T follicular helper cell (primary cell): ENCODE results near the gene NEURL3.
A peak's percentile ranks its signal among the peaks of the same experiment; 100 is the strongest.
"Not testable (repeated sequence)": the region's sequence is repeated elsewhere in the genome, so short reads cannot be mapped to it uniquely, and the experiment has no call there.

Experiments used
- DNase-seq: peaks from one replicate; pipeline ENCODE4 v3.0.0-alpha.2; 2020; ENCODE audit warnings: low read depth

Gene NEURL3

DNA sequence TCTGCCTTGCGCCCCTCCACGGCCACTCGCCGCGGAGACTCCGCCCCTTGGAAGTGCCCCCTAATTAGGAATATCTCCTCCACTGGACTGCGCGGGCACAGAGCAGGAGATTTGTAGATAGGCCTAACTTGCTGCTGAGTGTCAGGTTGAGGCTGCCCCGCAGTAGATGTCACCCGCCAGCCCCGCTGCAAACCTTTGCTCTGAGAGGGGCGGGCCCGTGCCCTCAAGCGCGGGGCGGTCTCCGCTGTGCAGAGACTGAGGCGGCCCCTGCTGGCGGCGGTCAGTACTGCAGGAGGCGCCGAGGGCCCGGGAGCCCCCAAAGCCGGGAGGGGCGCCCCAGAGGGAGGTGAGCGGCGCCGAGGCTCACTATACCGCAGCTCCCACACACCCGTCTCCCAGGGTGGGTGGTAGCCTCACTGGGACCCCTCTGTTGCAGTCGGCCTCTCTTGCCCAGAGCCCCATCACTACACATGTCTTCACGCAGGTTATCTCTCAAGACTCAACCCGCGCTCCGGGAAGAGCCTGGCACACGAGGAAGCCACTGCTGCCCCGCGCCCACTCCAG is 2.9 kb upstream of the NEURL3 start:
- peak; percentile 81 for DNase-seq

DNA sequence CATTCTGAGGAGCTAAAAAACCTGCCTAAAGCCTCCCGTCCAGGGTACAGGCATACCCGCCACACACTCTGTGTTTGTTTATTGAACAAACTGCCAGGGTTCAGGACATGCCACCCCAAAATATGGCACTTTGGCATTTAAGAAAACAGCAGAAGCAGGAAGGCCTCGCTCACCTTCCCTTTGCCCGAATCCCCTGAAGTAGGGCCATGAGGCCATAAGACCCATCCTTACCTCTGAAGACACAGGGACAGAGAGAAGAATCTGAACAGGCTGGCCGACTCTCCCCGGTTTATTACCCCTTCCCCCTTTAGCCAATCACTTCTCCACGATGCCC is 1.7 kb upstream of the NEURL3 start:
- no peak for DNase-seq

DNA sequence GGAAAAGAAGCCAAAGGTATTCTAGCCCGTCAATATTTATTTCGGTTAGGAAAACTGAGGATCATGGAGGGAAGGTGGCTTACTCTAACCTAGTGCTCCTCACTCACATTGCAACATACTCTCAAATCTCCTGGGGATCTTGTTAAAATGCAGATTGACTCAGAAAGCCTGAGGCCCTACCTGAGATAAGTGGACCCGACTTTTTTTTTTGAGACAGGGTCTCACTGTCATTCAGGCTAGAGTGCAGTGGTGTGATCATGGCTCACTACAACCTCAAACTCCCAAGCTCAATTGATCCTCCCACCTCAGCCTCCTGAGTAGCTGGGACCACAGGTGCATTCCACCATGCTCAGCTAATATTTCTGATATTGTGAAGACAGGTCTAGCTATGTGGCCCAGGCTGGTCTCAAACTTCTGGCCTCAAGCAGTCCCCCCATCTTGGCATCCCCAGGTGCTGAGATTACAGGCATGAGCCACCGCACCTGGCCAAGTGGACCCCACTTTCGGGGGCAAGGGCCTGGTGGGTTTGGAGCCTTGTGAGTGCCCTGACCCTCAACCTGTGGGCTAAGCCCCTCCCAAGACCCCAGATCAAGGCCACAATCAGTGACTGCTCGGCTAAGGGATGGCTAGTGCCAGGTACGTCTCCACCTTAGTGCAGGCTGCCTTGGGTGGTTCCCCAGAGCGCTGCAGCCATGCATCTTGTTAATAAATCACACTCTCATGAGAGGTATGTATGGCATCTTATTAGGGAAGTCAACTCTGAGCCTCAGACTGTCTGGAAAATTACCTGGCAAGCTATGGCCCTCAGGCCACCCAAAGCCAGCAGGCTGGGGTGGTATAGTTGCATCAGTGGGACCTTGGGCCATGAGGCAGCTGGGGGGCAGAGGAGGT is 1.1 kb upstream of the NEURL3 start:
- no peak for DNase-seq

DNA sequence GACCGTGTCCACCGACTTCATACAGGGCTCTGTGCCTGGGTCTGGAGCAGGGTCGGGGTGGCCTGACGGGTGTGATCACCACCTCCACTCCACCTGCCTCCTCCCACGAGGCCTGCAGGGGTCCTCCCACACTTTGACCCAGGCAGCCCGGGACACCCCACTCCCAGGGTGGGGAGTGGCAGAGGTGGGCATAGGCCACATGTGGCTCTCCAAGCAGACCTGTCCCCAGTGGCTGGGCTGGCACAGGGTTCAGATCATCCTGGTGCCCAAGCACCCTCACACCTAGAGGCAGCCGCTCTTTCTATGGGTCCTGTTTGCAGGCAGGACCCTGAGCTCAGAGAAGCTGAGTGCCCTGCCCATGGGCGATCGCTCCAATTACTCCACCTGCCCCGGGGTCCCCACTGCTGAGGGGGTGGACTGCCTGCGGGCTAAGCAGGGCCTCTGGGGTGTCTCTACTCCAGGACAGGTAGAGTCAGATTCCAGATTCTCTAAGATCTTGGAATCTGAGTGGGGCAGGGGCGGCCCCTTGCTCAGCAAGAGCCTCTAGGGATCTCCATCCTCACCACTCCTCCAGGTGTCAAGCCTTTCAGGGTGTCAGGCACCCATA is 1.4 kb downstream of the NEURL3 start:
- no peak for DNase-seq

DNA sequence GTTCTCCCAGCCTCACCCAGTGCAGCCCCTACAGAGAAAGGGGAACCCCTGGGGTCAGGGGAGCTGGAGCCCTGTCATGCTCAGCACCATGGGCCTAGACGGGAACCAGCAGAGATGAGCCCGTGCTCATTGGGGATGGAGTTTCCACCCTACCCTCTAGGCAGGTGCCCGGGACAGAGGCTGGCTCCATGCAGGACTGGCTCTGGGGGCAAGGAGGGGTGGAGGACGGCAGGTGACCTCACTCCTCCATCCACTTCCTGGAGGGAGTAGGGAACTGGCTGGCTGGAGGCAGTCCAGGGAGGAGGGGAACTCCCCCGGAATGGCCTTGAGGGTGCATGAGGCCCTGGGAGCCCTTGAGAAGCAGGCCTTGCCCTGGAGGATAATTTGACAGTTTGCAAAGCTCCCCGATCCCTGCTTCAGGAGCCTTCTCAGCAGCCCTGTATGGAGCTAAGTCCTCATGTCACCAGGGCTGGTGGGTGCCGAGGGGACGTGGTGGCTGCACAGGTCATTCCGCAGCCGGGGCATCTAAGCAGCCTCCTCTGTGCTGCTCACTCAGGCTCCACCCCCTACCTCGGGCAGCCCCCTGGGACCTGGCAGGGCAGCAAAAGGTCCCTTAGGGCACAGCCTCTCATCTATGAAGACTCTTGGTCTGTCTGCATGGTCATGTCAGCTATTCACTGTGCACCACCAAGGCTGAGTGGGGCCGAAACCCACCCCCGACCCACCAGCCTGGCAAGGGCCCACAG is 2.1 kb downstream of the NEURL3 start:
- DNase-seq: no peak

DNA sequence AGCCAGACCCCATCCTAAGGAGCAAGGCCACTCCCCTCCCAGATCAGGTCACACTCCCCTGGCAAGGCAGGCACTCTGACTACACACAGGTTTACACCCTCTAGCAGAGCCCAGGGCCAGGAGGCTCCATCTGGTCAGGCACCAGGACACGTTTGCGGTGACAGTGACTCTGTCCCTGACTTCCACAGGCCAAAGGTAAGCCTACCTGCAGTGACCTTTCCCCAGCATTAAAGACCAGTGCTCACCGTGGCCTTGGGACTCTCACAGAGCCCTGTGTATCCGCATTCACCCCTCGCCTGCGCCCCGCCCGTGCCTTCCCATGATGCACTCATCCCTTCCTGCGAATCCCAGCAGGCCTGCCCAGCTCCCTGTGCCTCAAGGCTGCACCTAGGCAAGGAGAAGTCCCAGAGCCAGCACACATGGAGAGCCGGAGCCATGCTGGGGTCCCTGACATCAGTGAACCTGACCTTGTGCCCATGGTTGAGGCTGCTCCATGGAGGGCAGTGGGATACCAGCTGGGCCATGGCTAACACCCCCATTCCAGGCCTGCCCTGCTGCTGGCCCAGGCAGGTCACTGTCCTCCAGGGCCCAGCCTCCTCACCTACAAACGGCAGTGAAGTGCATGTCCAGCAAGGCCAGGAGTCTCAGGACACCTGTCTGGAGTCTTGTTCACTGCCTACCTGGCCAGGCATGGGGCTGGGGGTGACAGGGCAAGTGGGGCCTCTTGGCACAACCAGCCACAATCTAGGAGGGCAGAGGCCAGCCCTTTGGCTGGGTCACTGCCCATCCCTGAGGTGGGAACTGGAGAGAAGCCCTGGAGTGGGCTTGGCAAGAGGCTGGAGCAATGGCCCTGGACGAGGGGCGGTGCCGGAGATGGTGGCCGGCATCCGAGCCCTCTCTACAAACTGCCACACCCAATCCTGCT is 3.0 kb downstream of the NEURL3 start:
- no peak for DNase-seq

DNA sequence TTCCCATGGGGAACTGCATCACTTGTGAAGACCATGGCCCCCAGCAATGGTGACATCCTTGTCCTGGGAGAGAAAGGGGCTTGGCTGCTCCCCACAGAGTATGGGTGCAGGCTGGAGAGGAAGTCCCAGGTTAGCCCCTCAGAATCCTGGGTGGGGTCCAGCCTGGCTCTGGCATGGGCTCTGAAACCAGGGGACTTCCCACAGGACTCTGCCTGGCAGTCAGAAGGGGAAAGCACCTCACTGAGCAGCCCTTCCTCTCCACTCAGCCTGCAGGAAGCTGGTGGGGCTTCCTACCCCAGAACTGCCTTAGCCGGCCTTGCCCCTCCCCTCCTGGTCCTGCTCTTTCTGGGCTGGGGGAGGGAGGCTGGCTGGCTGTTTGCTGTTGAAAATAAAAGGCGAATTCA is 3.7 kb downstream of the NEURL3 start:
- DNase-seq: no peak

DNA sequence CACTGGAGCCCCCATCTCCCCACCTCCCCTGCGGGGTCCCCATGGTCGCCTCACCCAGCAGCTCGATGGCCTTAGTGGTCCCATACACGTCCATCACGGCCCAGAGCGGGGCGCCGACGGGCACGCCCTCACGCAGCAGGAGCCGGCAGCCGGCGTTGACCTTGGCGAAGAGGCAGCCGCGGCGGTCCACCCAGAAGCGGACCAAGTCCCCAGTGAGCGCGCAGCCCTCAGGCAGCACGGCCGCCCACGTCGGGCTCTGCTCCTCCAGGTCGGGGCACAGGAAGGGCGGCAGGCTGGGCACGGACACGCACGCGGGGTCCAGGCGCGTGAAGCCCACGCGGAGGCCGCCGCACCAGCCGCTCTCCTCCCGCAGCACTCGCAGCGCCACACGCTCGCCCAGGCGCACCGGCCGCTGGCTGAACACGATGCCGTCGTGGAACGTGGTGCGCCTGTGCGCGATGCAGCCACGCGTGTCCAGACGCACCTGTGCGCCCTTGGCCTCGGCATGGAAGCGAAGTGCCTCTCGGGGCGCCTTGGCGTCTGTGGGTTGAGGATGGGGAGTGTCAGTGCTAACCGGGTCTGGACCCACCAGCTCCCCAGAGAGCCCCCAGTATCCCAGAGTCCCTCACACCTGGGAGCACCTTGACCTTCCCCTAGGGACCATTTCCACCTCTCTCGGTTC is 4.6 kb downstream of the NEURL3 start:
- no peak for DNase-seq

DNA sequence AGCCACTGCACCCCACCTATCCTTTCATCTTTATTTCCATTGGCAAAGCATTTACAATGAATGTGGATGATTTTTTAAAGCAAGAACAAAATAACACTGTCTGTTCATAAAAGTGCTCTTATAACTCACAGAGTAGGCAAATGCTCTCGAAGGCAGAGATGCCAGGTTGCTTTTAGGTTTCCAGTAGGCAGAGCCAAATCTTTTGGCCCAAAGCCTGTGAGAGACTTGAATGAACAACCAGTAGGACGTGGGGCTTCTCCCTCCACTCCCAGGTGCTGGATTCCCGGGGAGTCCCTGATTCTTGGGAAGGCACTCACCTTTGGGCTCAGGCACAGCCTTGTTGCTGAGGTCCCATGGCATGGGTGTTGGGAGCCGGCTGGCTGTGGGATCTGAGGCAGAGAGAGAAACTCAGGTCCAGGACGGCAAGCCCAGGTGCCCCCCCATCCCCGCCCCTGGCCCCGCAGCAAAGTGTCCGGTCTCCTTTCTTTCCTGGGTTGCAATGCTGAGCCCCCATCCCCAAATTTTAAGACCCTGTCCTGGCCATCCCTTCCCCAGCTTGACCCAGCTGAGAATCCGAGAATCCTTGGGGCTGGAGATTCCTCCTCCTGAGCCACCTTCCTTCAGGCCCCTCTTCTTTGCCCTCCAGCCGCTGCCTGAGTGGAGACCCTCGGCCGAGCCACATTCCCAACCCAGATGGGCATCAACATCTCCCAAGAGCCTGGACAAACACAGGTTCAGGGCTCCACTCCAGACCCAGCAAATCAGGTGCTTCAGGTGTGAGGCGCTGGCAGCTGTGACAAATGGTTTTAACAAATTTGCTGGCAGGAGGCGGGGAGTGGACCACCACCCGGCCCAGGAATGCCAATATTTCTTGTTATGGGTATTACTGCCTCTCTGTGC is 5.8 kb downstream of the NEURL3 start:
- no peak for DNase-seq

DNA sequence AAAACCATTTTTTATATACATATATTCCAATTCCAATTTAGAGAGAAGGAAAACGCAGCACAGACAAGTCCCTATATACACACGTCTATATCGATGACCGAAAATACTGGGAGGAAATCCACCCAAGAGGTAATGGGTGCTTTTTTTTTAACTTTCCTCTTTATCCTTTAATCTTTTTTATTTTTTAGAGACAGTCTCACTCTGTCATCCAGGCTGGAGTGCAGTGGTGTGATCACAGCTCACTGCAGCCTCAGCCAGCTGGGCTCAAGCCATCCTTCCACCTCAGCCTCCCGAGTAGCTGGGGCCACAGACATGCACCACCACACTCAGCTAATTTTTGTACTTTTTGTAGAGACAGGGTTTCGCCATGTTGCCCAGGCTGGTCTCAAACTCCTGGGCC is 6.5 kb downstream of the NEURL3 start:
- DNase-seq: not testable (repeated sequence)

DNA sequence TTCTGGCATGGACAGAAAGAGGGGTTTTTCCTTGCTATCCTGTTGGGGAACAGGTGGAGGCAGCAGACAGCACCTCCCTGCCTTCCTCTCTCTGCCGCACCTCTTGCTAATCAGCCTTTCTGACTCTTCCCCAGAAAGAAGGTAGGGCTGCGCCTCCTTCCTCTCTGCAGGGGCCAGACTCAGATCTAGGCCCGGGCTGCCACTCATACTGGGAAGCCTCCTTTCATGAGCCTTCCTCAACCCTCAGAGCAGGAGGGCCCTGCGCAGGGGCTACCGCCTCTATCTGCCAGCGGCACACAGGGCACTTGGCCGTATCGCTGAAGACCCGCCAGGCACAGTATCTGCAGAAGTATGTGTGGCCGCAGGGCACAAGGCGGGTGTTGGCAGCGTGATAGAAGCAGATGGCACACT is 7.1 kb downstream of the NEURL3 start:
- DNase-seq: no peak

DNA sequence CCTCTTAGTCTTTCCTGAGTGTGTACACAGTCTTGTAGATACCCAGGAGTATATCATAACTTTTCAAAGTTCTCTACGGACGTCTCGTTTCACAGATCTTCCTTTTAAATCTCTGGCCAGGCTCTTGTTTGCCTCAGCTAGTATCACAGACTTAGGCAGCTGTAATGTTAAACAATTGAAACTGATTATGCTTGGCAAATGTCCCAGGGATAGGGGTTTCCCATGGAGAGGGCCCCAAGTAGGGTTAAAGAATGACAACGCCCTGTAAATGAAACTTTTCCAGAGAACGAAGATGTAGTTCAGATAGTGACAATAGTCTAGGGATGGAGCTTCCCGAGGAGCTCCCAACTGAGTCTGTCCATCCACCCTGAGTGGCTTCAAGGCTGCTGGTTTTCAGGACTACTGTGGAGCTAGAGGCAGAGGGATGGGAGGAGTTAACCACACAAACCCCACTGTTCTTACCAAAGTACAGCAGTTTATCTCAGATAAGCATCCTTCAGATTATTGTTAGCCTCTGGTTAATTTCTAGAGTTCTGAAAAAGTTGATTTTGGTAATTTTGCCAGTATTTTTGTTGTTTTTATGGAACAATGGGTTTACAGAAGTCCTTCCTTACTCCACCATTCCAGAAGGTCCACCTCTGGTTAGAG is 9.1 kb downstream of the NEURL3 start:
- DNase-seq: no peak

DNA sequence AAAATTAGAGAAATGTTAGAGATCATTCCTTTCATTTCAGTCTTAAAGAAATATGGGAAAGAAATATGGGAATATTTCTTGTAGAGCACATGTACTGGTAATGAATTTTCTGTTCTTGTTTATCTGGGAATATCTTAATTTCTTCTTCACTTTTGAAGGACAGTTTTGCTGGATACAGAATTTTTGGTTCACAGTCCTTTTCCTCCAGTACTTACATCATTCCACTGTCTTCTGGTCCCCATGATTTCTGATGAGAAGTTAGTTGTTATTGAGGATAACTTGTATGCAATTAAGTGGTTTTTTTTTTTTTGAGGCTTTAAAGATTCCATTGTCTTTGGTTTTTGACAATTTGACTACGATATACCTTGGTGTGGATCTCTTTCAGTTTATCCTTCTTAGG is 11.0 kb downstream of the NEURL3 start:
- no peak for DNase-seq

DNA sequence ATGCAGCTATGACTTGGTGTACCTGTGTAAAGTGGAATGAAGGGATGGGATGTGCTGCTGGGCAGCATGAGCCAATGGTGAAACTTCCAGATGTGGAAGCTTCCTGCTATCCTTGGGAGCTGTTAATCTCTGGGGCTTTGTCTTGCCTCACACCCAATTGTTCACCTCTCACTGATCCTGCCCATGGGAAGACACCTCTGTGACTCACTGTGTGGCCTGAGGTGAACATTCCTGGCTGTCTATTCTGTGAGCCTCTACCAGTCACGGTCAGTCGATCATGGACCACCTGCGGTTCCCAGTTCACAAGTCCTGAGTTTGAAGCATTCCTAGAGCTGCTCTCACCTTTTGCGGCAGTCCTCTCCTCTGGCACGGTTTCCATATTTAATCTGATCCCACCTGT is 12.1 kb downstream of the NEURL3 start:
- no peak for DNase-seq

DNA sequence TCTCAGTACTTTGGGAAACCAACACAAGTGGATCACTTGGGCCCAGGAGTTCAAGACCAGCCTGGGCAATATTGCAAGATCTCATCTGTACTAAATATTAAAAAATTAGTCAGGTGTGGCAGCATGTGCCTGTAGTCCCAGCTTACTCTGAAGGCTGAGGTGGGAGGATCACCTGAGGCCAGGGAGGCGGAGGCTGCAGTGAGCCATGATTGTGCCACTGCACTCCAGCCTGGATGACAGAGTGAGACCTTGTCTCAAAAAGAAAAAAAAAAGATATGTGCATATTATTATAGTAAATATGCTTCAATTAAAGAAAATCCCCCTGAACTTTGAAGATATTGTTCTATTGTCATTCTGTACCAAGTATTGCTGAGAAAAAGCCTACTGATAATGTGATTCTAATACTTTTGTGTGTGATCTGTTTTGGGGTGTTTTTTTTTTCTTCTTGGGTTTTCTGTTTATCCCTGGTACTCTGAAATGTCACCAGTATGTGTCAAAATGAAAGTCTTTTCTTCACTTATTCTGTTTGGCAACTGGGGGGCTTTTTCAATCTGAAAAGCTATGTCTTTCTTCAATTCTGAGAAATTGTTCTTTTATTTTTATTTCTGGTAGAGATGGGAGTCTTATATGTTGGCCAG is 13.2 kb downstream of the NEURL3 start:
- DNase-seq: no peak

DNA sequence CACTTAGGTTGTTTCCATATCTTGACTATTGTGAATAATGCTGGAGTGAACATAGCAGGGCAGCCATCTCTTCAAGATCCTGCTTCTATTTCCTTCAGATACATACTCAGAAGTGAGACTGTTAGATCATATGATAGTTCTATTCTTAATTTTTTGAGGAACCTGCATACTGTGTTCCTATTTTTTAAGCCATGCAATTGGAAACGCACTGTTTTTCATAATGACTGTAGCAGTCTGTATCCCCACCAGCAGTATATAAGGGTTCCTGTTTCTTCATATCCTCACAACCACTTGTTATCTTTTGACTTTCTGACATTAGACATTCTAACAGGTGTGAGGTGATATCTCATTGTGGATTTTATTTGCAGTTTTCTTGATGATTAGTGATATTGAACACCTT is 15.5 kb downstream of the NEURL3 start:
- DNase-seq: no peak

DNA sequence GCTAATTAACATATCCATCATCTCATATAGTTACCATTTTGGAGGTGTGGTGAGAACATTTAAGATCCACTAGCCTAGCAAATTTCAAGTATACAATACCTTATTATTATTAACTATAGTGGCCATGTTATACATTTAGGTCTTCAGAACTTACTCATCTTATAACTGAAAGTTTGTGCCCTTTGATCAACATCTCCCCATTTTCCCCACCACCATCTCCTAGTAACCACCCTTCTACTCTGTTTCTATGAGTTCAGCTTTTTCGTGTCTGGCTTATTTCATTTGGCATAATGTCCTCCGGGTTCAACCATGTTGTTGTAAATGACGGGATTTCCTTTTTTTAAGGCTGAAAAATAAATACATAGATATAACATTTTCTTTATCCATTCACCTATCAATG is 15.9 kb downstream of the NEURL3 start:
- no peak for DNase-seq

DNA sequence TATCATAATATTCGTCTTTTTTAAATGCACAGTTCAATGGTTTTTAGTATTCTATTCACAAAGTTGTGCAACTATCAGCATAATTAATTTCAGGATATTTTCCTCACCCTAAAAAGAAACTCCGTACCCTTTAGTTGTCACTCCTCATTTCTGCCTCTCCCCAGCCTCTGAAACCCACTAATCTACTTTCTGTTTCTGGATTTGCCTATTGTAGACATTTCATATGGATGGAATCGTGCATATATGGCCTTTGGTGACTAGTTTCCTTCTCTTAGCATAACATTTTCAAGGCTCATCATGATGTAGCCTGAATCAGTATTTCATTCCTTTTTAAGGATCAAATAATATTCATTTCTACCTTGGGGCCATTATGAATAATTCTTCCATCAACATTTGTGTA is 18.5 kb downstream of the NEURL3 start:
- DNase-seq: no peak
